Activated T-cell treated with anti-CD3 and anti-CD28 coated beads, Interleukin-2, amount 50 U/mL, for 48 hours (primary cell): ENCODE measurements around the gene SORCS2.

ENCODE experiments used
- DNase-seq, 2 experiments: peaks; one replicate each; pipeline ENCODE4 v3.0.0-alpha.2; 2020

Gene SORCS2

DNA sequence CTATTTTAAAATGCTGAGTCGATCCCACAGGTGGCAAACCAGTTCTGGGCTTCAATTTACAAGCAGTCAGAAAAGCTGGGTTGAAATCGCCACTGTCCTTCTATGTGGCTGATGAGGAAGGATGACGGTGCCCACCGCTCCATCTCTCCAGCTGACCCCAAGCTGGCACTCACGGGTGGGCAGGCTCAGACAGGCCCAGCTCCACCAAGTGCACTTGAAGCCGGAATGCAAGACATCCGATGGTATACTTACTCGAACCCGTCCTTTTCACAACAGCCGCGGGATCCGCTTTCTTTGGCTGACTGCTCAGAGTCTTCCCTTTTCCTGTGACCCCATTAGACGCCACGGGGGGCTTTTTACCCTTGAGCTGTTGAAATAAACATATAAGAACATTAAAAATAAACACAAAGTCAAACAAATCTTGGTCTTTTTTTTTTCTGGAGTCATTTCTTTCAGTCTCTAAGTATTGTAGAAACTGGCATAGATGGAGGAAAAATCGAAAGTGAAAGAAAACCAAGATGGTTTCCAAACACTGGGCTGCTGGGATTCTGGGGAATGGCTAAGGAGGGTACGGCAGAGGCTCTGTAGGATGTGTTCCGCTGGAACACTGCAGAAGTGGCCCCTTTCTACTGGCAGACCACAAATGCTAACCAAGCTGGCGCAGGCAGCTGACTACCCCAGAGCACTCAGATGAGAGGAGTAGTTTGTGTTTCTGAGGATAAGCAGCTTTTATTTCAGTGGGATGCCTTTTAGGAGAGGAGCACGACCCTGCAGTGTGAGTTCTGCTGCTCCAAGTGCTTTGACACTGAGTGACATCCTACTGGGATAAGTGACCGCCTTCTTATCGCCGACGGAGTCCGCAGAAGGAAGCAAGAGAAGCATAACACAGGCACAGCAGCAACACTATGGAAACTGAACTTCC lies 586.4 kb downstream of the SORCS2 start:
- DNase-seq, result no peak

DNA sequence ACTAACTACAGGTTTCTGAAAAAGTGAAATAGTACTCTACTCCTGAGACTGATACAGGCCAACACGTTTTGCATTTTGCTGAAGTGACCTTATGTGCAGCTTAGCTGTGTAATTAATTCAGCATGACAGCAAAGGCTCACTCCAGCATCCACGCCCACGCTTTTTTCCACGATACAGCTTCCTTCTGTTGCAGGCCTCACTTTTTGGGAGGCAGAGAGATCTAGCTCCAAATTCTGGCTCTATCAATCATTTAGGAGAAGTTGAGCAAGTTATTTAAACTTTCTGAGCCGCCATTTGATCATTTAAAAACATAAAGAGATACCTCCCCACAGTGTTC lies 587.1 kb downstream of the SORCS2 start:
- DNase-seq, result no peak

DNA sequence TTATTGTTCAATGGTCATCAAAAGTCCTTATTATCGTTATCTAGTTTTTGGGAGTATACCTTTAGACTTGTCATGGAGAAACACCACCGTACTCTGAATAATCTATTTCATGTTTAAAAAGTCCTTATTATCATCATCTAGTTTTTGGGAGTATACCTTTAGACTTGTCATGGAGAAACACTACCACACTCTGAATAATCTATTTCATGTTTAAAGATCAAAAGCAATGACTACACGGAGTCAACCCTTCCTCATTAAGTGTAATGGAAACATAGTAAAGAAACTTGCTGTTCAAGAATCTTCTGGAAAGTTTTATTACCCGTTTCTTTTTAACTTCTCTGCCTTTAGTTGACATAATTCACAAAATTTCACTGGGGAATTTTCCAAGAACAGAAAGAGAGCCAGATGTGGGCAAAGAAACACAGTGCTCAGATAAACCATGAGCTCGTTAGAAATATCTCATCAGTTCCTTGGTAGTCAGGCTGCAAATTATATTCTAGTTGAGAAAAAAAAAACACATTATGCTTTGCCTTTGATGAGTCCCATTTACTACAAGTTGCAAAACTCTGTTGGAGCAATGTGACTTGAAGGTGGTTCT lies 588.5 kb downstream of the SORCS2 start:
- DNase-seq, result no peak

DNA sequence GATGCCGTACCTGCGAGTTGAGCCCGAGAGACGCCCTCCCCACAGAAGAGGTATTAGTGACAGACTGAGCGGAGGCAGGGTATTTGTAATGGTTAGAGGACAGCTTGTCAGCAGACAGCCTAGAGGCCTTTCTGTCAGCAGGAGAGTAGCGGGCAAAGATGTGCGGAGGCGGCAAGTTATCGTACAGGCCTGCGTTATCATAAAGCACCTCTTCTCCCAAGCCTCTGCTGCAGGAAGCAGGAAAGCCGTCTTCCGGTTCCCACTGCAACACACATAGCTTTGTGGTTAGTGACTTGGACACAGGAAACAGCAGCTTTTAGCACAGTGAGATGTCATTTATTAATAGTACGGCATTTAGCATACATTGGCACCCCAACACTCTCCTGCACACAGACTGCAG lies 589.0 kb downstream of the SORCS2 start:
- peak in 1 of 2 experiments; percentile 50 for DNase-seq

DNA sequence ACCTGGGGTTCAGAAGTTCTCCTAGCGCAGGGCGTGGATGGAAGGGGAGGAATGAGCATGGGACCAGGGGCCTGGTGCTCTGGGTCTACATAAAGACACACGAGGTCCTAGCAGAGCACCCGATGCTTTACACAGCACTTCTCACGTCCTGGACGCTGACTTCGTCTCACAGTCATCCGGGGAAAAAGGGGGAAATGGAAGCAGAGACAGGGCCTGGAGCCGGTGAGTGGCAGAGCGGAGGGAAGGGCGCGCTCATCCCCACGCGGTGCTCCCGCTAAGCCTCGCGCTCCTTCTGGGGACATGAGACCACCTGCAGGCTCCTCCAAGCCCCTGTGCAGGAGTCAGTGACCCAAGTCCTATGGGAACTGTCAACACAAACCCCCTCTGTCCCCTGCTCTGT lies 589.7 kb downstream of the SORCS2 start:
- no peak for DNase-seq

DNA sequence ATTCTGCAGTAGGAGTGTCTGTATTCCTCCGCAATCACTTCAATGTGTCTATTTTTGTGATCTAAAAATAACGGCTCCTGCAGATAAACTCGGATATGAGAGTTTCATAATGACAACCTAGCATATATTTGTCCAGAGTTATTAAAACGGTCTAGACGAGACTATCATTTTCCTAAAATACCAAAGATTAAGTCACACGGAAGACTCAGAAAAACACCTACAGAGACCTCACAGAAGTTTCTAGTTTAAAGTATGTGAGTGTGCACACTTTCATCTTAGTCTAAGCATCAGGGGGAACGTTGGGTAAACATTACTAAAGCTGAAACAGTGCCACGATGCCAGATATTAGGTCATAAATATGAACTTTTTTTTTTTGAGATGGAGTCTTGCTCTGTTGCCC lies 590.4 kb downstream of the SORCS2 start:
- DNase-seq, result no peak

DNA sequence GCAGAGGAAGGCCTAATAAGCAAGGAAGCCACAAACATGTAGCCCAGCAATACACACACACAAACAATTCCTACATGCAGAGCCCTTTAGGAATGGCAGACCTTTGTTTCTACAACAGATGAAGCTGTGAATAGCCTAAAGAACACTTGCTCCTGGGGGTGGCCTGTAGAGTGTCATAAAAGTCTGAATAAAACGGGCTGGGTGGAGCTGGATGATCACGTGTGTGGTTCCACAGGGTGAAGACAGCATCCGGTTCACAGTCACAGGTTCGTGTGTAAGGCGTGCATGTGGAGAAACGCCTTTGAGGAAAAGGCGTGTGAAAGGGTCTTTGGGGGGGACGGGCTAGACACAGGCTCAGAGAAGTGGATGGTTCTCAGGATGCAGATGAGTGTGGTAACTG lies 591.2 kb downstream of the SORCS2 start:
- no peak for DNase-seq

DNA sequence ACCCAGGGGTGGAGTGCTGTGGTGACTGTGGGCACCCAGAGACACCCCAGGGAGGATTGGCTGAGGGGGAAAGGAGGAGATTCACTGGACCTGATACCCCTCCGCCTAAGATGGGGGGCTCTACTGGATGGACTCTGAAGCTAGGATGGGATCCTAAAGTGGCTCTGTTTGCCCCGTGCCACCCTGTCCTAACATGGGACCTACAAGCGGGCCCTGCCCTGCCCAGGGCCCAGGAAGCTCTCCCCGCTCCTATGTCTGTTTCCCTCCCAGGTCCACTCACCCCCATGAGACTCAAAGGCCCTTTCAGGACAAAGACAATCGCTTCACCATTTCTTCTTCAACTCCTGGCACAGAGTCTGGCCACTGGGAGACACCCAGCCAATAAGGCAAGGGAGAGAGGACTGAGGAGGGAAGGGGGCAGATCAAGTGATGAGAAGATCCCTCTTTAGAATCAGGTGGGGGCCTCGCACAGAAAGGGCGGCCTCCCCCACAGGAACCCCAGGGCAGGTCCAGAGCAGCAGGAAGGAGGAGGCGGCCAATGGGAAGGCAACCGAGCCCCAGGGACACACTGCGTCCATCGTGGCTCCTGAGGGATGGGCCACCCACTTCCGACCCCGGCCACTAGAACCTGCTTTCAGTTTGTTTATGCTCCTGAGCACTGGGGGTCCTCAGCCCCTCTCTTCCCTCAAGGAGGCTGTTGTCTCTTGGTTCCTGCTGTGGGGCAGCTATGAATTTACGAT lies 592.0 kb downstream of the SORCS2 start:
- DNase-seq, result no peak

DNA sequence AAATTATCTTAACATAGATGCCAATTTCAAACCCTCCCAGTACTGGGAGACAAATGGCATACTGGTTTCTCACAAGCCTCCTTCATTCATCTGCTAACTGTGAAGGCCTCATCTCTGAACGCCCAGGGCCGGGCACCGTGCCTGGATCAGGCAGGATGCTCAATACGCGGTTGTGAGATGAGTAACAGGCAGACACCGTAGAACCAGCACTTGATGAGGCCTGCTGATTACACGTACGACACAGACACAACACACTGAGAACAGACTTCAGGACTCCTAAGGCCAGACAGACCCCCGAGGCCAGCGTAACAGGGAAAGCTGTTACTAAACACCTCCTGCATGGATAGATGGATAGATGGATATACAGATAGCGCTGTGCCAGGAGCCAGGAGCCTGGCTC lies 592.7 kb downstream of the SORCS2 start:
- DNase-seq, result no peak

DNA sequence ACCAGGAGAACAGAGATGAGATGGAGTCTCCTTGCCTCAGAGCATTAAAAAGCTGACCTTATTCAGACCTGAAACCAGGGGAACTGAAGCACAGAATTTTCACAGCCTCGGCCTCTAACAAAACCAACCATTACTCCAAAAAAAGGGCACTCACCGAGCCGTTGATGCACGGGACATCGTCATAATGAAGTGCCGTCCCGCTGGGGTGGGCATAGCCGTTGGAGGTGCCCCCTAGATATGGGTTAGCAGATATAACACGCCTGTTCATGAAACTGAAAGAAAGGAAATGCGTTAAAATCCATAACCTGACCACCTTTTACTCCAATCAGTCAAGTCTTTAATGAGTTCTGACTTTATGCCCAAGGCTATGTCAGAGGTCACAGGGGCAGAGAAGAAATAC lies 593.7 kb downstream of the SORCS2 start:
- no peak for DNase-seq

DNA sequence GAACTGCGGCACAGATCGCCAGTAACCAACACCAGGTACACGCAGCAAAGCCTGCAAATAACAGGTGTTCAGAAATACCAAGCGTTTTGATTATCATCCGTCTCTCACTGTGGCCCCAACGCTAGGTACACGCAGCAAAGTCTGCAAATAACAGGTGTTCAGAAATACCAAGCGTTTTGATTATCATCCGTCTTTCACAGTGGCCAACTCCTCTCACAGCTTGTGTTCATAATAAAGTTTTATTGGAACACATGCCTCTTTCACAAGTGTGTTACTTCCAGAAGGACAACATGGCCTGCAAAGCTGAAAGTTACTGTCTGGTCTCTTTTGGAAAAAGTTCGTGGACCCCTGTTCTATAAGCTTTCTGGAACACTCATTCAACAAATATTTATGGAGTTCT lies 594.2 kb downstream of the SORCS2 start:
- DNase-seq, result no peak

DNA sequence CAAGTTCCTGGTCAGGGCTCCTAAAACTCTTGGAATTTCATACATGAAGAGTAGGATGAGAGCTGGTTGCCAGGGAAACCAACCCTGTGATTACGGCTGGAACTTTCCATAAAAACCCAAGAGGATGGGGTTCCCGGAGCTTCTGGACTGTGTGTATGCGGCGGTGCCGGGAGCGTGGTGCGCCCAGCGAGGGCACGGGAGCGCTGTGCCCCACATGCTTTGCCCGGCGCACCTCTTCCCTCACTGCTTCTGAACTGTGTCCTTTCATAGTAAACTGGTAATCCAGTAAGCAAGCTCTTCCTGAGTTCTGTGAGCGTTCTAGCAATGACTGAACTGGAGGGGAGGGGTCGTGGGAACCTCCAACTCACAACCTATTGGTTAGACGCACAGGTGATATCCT lies 594.7 kb downstream of the SORCS2 start:
- DNase-seq, result no peak

DNA sequence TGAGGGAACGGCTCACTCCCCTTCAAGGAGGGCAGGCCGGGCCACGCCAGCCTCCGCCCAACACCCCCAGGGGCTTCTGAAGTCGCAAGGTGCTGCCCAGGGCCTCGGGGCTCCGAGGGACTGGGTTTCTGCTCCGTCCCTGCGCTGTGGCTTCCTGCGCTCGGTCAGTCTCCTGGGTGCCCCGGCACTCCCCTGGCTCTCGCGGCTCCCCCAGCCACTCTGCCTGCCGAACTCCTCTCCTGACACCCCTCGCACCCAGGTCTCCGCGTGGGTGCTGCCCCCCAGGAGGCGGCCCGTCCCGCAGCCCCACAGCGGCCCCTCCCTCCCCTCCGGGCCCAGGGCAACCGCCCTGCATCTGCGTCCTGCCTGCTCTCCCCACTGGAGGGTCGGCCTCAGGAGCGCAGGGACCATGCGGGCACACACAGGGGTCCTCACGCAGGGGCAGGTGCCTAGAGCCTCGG lies 595.4 kb downstream of the SORCS2 start:
- no peak for DNase-seq

DNA sequence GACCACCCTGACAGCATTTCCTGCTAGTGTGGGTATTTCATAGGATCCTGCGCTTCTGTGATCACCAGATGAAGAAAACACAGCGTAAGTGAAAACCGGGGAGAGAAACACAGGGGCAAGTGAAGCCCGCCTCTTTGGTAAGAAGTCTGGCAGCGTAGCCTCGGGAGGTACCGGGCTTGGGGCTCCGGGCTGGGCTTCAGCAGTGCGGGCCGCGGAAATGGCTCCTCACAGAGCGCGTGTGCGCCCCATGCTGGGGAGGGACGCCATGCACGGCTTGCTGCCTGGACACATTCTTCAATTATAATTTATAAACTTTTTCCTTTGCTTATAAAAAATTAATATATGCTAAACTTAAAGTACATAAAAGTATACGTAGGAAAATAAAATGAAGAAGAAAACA lies 595.9 kb downstream of the SORCS2 start:
- DNase-seq, result no peak

DNA sequence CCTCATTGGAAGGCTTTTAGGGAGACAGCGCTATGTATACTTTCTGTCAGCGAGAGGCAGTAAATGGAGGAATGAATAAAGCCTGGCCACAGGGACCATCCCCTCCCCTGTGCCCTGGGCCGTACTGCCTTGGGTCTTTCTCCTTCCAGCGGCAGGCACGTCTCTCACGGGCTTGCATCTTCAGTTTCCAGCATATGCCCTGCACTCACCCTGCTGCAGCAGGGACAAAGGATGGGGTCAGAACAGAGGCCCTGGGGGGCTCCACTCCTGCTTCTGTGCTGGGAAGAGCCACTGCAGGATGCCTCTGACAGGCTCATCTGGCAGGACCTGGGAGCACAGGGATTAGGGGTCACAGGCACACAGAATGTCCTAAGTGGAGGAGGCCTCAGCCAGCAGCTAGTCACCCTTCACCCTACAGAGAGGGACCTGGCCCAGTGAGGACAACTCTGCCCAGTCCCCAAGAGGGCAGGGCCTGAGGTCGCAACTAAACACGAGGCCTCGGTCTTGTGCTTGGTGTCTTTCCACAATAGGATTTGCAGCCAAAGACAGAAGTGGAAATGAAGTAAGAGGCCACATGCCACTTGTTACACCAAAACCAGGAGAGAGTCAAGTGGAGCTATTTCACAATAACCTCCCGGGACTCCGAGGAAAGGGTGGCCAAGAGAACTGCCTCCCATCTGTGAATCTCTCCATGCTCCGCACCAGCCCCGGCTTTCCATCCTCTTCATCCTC lies 596.5 kb downstream of the SORCS2 start:
- no peak for DNase-seq

DNA sequence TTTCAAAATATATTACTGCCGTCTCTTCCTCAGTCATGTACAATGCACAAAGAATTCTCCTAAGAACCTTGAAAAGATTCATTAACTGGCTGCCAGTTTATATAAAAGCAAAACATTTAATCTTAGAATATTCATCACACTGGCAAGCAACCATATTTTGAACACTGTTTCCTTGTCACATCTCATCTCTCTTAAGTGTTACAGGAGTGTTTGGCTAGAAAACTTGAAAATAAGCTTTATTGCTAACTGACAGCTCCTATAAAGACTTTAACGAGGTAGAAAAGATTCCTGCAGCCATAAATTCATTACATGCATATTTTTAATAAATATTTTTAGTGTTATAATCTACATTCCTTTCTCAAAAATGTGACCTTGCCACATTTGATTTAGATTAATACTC lies 597.7 kb downstream of the SORCS2 start:
- no peak for DNase-seq

DNA sequence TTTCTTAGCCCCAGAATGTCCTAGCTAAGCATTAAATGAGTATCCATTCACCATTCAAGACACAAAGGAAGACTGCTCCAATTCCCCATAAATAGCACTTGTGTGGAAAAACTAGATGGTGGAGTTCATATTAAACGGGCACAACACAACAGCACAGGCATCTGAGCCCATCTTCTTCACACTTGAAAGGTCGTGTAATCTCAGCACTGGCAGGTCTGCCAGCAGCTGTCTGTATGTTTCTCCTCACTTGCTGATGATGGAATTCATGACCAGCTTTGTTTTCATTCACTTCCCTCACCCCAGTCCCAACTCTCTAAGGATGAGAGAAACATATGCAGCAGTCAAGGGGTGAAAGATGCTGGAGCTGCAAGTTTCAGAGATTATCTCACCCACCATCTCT lies 598.7 kb downstream of the SORCS2 start:
- DNase-seq, result no peak
